SH-SY5Y (cell line): ENCODE measurements around the gene FXYD3.

Source experiments
- GATA2 ChIP-seq: IDR thresholded peaks from 2 replicates; pipeline ENCODE4 v1.6.1; 2011; ENCODE audit warnings: mild to moderate bottlenecking, low read depth, low read length
- GATA3 ChIP-seq: IDR thresholded peaks from 2 replicates; pipeline ENCODE4 v1.6.1; 2011; ENCODE audit warnings: low read depth, mild to moderate bottlenecking, low read length, moderate library complexity

DNA sequence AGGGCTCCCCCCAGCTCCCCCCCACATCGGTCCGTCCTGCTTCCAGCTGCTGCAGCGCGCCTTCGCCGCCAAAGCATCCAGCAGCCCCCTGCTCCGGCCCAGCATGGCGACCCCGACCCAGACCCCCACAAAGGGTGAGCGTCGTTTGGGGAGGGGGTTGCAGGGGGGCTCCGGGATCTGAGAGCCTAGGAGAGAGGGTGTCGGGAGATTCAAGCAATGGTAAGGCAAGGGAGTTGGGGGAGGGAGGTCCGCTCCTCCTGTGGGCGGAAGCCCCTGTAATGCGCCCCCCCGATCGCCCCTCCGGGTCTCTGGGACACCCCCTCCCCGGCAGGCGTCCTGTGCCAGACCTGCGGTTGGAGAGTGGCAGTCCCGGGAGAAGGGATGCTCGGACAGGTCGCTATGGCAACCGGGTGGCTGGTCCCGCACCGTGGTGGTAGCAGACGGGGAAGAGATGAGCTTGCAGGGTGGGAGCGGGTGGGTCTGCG lies 27.6 kb downstream of the FXYD3 start, which contains the start of gene FXYD7:
- TF ChIP-seq GATA3 (no peak), GATA2 (no peak)
